HG03064 (cell line): ENCODE results near the gene PASD1.
"Not testable (repeated sequence)": the region's sequence is repeated elsewhere in the genome, so short reads cannot be mapped to it uniquely, and the experiment has no call there.

Experiments
- ATAC-seq: cut with Tn5 transposase; IDR thresholded peaks from one replicate; pipeline ENCODE4 v1.9.1; 2021; ENCODE audit warnings: low read depth; ENCODE audit not compliant: unreplicated experiment

PASD1 gene

GRCh38 chrX:151563449-151563848, at the start of gene PASD1:
PASD1 (plus strand) TSS chrX:151563675; CDS start chrX:151601554, 37,879 bp downstream.
- no peak for ATAC-seq

GRCh38 chrX:151515237-151515636, 48.2 kb upstream of the PASD1 start:
- ATAC-seq: no peak

- no peak for ATAC-seq
Measured at GRCh38 chrX:151516538-151517187, 46.8 kb upstream of the PASD1 start.

GRCh38 chrX:151517421-151517820, 46.1 kb upstream of the PASD1 start:
- no peak for ATAC-seq

- ATAC-seq: no peak
Measured at GRCh38 chrX:151523351-151523750, 40.1 kb upstream of the PASD1 start.

GRCh38 chrX:151536571-151536970, 26.9 kb upstream of the PASD1 start:
- no peak for ATAC-seq

GRCh38 chrX:151537572-151537971, 25.9 kb upstream of the PASD1 start:
- ATAC-seq: no peak

GRCh38 chrX:151538190-151539122, 25.0 kb upstream of the PASD1 start:
- no peak for ATAC-seq

GRCh38 chrX:151543706-151544105, 19.8 kb upstream of the PASD1 start:
- no peak for ATAC-seq

GRCh38 chrX:151546226-151546625, 17.2 kb upstream of the PASD1 start:
- not testable (repeated sequence) for ATAC-seq

GRCh38 chrX:151551176-151551575, 12.3 kb upstream of the PASD1 start:
- ATAC-seq: not testable (repeated sequence)

GRCh38 chrX:151552743-151553142, 10.7 kb upstream of the PASD1 start:
- ATAC-seq: no peak

- ATAC-seq: not testable (repeated sequence)
Measured at GRCh38 chrX:151555301-151555700, 8.2 kb upstream of the PASD1 start.

GRCh38 chrX:151562485-151562884, 990 bp upstream of the PASD1 start:
- not testable (repeated sequence) for ATAC-seq

- not testable (repeated sequence) for ATAC-seq
Measured at GRCh38 chrX:151563003-151563402, 472 bp upstream of the PASD1 start.

- ATAC-seq: no peak
Measured at GRCh38 chrX:151564035-151564434, 560 bp downstream of the PASD1 start.

- not testable (repeated sequence) for ATAC-seq
Measured at GRCh38 chrX:151566872-151567271, 3.4 kb downstream of the PASD1 start.

- ATAC-seq: no peak
Measured at GRCh38 chrX:151570561-151570960, 7.1 kb downstream of the PASD1 start.

- ATAC-seq: not testable (repeated sequence)
Measured at GRCh38 chrX:151593384-151593783, 29.9 kb downstream of the PASD1 start.

- no peak for ATAC-seq
Measured at GRCh38 chrX:151596282-151596681, 32.8 kb downstream of the PASD1 start.

GRCh38 chrX:151604931-151605330, 41.5 kb downstream of the PASD1 start:
- no peak for ATAC-seq

GRCh38 chrX:151609222-151609621, 45.7 kb downstream of the PASD1 start:
- ATAC-seq: no peak
